Panc1 (cell line): Measurements from ENCODE around the gene LGR5. TPM values are rescaled to one million over a fixed set of nuclear protein-coding genes. Genes with fewer than 3 reads are reported as not detected.
"Not testable (repeated sequence)": the region's sequence is repeated elsewhere in the genome, so short reads cannot be mapped to it uniquely, and the experiment has no call there.

Experiments
- ATAC-seq: fragments of 200-7000 bp; cut with Tn5 transposase; 2 replicates; pipeline ENCODE4 v1.9.1; 2020; ENCODE audit warnings: mild to moderate bottlenecking, moderate library complexity
- BruUV-seq: library from RNA; stranded (reverse); fragments of 400-500 nt; replicated peaks from 2 replicates; lab custom pipeline; 2021; lab: Mats Ljungman, UMichigan
- CTCF ChIA-PET: fragments of 300-600 bp; sonication (Branson Sonifier 250); formaldehyde crosslinking; loops from one replicate; lab custom pipeline; 2022; ENCODE audit warnings: antibody characterized with exemption; lab: Charles Lee
- POLR2A ChIA-PET: fragments of 300-600 bp; sonication (Branson Sonifier 250); formaldehyde crosslinking; loops from one replicate; lab custom pipeline; 2022; ENCODE audit warnings: antibody characterized with exemption; lab: Charles Lee
- DNase-seq: peaks from one replicate; pipeline ENCODE4 v3.0.0-alpha.2; 2010; ENCODE audit warnings: low read depth, low spot score
- H3K27ac ChIP-seq: 2 replicates; pipeline ENCODE4 v1.5.1; 2011; ENCODE audit warnings: mild to moderate bottlenecking, low read length, inconsistent platforms
- H3K27me3 ChIP-seq: fragments of 200-500 bp; sonication (Bioruptor generic); 2 replicates; pipeline ENCODE4 v1.6.0; 2014; ENCODE audit warnings: low read length, inconsistent platforms; ENCODE audit not compliant: control insufficient read depth, insufficient read depth
- H3K36me3 ChIP-seq: fragments of 200-500 bp; sonication (Bioruptor generic); 2 replicates; pipeline ENCODE4 v1.5.1; 2014; ENCODE audit warnings: inconsistent platforms, mild to moderate bottlenecking, low read length, moderate library complexity; ENCODE audit not compliant: control insufficient read depth, insufficient read depth
- H3K4me1 ChIP-seq: 2 replicates; pipeline ENCODE4 v1.5.1; 2011; ENCODE audit warnings: inconsistent platforms, mild to moderate bottlenecking, low read length, moderate library complexity; ENCODE audit not compliant: control insufficient read depth, insufficient read depth
- H3K4me3 ChIP-seq, 2 experiments: 2 replicates each; pipeline ENCODE4 v1.5.1; 2011 to 2012; ENCODE audit warnings: low read depth in 2 of 2, low read length in 2 of 2, mild to moderate bottlenecking in 2 of 2, inconsistent platforms in 1 of 2, moderate library complexity in 1 of 2
- H3K9me3 ChIP-seq: fragments of 200-500 bp; sonication (Bioruptor generic); 2 replicates; pipeline ENCODE4 v1.5.1; 2014; ENCODE audit warnings: low read depth, mild to moderate bottlenecking, inconsistent platforms, low read length, moderate library complexity; ENCODE audit not compliant: control insufficient read depth, insufficient read depth
- POLR2AphosphoS5 ChIP-seq: IDR thresholded peaks from 2 replicates; pipeline ENCODE4 v1.6.1; 2012; ENCODE audit warnings: mild to moderate bottlenecking, low read depth, low read length, moderate library complexity
- SIN3A ChIP-seq: IDR thresholded peaks from 2 replicates; pipeline ENCODE4 v1.6.1; 2012; ENCODE audit warnings: low read depth, mild to moderate bottlenecking, low read length, moderate library complexity, borderline replicate concordance; ENCODE audit not compliant: insufficient read depth
- TCF7L2 ChIP-seq: IDR thresholded peaks from 2 replicates; pipeline ENCODE4 v1.6.1; 2011; ENCODE audit warnings: mild to moderate bottlenecking, low read depth, low read length, inconsistent platforms
- in situ Hi-C: cut with HindIII; loops from 2 replicates; pipeline ENCODE4 v1.10.0; 2016; ENCODE audit warnings: low sequenced_read_pairs, low pct_unique_long_range_greater_than_20kb
- intact Hi-C: fragments of 100-400 bp; cut with micrococcal nuclease; formaldehyde crosslinking; loops from one replicate; pipeline ENCODE4 v1.10.0; 2022; ENCODE audit not compliant: unreplicated experiment
- total RNA-seq: library from RNA; stranded (reverse); gene quantifications from one replicate; pipeline ENCODE4 v1.2.1, GENCODE V29; 2021; ENCODE audit not compliant: unreplicated experiment
- TF ChIP-seq, protein P1 (sequence below): fragments of 450-650 bp; IDR thresholded peaks from 2 replicates; pipeline ENCODE4 v1.5.1; 2017; ENCODE audit warnings: mild to moderate bottlenecking
- TF ChIP-seq, protein P2 (sequence below), 2 experiments: IDR thresholded peaks; 2 replicates each; pipeline ENCODE4 v1.6.1; 2011 to 2012; ENCODE audit warnings: low read depth in 2 of 2, control low read depth in 1 of 2, low read length in 1 of 2, mild to moderate bottlenecking in 1 of 2, moderate library complexity in 1 of 2; ENCODE audit not compliant: insufficient read depth in 1 of 2

LGR5 gene
- total RNA-seq, 1 experiment from 2014 or later = 1.9 TPM

DNA sequence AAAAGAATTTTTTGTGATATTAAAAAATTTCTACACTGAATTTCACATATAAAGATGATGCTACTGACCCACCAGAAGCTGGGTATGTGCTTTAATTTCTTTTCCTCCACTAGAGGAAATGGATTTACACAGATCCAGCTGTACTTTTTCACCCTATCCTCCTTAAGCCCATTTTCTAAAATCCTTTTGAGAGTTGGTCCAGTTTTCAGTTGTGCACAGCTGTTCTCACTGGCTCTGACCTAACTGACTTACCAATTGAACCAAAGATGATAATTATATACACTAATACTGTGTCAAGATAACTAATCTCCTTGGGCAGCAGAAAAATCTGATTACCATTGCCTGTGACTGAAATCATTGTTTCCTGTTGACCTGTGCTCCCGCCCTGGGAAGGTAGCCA is 115.6 kb downstream of the LGR5 start:
- intact Hi-C loops = no loop called here
- ATAC-seq = no peak
- no peaks in the 10 kb centered on the region for H3K9me3 ChIP-seq
- peaks cover 3% of the 10 kb centered on the region; the same call in 1 of the 2 replicates for H3K4me1 ChIP-seq
- no peak for DNase-seq
- no peak overlapping the region for H3K27ac ChIP-seq
- H3K4me3 ChIP-seq = no peak overlapping the region
- H3K27me3 ChIP-seq = no peaks in the 10 kb centered on the region
- POLR2A ChIA-PET = no interaction called here
- TF ChIP-seq, protein P1, sequence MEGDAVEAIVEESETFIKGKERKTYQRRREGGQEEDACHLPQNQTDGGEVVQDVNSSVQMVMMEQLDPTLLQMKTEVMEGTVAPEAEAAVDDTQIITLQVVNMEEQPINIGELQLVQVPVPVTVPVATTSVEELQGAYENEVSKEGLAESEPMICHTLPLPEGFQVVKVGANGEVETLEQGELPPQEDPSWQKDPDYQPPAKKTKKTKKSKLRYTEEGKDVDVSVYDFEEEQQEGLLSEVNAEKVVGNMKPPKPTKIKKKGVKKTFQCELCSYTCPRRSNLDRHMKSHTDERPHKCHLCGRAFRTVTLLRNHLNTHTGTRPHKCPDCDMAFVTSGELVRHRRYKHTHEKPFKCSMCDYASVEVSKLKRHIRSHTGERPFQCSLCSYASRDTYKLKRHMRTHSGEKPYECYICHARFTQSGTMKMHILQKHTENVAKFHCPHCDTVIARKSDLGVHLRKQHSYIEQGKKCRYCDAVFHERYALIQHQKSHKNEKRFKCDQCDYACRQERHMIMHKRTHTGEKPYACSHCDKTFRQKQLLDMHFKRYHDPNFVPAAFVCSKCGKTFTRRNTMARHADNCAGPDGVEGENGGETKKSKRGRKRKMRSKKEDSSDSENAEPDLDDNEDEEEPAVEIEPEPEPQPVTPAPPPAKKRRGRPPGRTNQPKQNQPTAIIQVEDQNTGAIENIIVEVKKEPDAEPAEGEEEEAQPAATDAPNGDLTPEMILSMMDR = no peak
- no peak for TF ChIP-seq POLR2AphosphoS5
- TF ChIP-seq, protein P2, sequence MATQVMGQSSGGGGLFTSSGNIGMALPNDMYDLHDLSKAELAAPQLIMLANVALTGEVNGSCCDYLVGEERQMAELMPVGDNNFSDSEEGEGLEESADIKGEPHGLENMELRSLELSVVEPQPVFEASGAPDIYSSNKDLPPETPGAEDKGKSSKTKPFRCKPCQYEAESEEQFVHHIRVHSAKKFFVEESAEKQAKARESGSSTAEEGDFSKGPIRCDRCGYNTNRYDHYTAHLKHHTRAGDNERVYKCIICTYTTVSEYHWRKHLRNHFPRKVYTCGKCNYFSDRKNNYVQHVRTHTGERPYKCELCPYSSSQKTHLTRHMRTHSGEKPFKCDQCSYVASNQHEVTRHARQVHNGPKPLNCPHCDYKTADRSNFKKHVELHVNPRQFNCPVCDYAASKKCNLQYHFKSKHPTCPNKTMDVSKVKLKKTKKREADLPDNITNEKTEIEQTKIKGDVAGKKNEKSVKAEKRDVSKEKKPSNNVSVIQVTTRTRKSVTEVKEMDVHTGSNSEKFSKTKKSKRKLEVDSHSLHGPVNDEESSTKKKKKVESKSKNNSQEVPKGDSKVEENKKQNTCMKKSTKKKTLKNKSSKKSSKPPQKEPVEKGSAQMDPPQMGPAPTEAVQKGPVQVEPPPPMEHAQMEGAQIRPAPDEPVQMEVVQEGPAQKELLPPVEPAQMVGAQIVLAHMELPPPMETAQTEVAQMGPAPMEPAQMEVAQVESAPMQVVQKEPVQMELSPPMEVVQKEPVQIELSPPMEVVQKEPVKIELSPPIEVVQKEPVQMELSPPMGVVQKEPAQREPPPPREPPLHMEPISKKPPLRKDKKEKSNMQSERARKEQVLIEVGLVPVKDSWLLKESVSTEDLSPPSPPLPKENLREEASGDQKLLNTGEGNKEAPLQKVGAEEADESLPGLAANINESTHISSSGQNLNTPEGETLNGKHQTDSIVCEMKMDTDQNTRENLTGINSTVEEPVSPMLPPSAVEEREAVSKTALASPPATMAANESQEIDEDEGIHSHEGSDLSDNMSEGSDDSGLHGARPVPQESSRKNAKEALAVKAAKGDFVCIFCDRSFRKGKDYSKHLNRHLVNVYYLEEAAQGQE (IDR thresholded peaks at IDR 0.05; ENCODE audit: insufficient read depth in 1 of 2, low read depth in 2 of 2, low read length in 1 of 2) = no peak
- no peak for TF ChIP-seq TCF7L2
- no peak for TF ChIP-seq SIN3A
- BruUV-seq = no TSS peak
- CTCF ChIA-PET = interaction anchor here (0.7 kb wide), 1 partner anchor 291 kb away, joined by 3 read pairs; no protein-coding TSS in a partner anchor
- in situ Hi-C loops = no loop called here
- no peaks in the 10 kb centered on the region for H3K36me3 ChIP-seq

DNA sequence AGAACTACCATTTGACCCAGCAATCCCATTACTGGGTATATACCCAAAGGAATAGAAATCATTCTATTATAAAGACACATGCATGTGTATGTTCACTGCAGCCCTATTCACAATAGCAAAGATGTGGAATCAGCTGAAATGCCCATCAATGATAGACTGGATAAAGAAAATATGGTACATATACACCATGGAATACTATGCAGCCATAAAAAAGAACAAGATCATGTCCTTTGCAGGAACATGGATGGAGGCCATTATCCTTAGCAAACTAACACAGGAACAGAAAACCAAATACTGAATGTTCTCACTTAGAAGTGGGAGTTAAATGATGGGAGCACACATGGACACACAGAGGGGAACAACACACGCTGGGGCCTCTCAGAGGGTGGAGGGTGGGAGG is 116.2 kb downstream of the LGR5 start:
- POLR2A ChIA-PET, H3K27ac ChIP-seq, CTCF ChIA-PET, H3K9me3 ChIP-seq, DNase-seq, H3K27me3 ChIP-seq, H3K4me3 ChIP-seq, H3K4me1 ChIP-seq, ATAC-seq, intact Hi-C loops, in situ Hi-C loops, BruUV-seq, H3K36me3 ChIP-seq: not testable (repeated sequence)

DNA sequence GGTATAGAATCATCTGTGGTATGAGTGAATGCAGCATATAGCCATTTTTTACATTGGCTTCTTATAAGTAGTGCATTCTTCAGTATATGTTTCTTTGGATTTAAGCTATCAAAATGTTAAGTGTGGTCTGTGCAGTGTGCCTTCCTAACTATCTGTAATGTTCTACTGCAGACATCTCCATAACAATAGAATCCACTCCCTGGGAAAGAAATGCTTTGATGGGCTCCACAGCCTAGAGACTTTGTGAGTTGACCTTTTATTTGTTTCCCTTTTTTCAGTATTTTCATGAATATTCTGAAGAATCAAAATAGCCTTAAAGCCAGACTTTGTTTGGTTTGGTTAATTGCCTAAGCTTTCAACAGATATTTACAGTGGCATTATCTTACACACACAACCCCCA is 116.8 kb downstream of the LGR5 start:
- H3K9me3 ChIP-seq = no peaks in the 10 kb centered on the region
- H3K4me1 ChIP-seq = peaks cover 3% of the 10 kb centered on the region; the same call in 1 of the 2 replicates
- H3K36me3 ChIP-seq = no peaks in the 10 kb centered on the region
- in situ Hi-C loops = no loop called here
- DNase-seq (no peak), ATAC-seq (no peak)
- H3K27ac ChIP-seq = no peak overlapping the region
- POLR2A ChIA-PET = no interaction called here
- BruUV-seq = no TSS peak
- H3K4me3 ChIP-seq = no peak overlapping the region
- CTCF ChIA-PET = no interaction called here
- intact Hi-C loops = no loop called here
- H3K27me3 ChIP-seq = no peaks in the 10 kb centered on the region
- TF ChIP-seq, protein P2 (IDR thresholded peaks at IDR 0.05; ENCODE audit: insufficient read depth in 1 of 2, low read depth in 2 of 2, low read length in 1 of 2) = no peak
- no peak for TF ChIP-seq POLR2AphosphoS5
- TF ChIP-seq, protein P1 = no peak
- no peak for TF ChIP-seq TCF7L2
- TF ChIP-seq SIN3A = no peak
